ENCODE measurements around the gene HBD.

- TF ChIP-seq CTCF (IDR thresholded peaks at IDR 0.05) = no peak
- TF ChIP-seq TCF7L2 (IDR thresholded peaks at IDR 0.05; ENCODE audit: low read depth, low read length) = no peak
- TF ChIP-seq POLR2AphosphoS5 (IDR thresholded peaks at IDR 0.05; ENCODE audit: low read depth, low read length) = no peak
- no peak for TF ChIP-seq SIN3A (IDR thresholded peaks at IDR 0.05; ENCODE audit: borderline replicate concordance, insufficient read depth, low read depth, low read length)
These were observed 48.3 kb upstream of the HBD start for GRCh38 chr11:5282628-5283027.
